Measurements from ENCODE around the gene KIF6. TPM values are rescaled to one million over a fixed set of nuclear protein-coding genes. Genes with fewer than 3 reads are reported as not detected.
"Not testable (repeated sequence)": the region's sequence is repeated elsewhere in the genome, so short reads cannot be mapped to it uniquely, and the experiment has no call there.

The KIF6 gene
- total RNA-seq, 6 experiments from 2014 or later: not detected

- TF ChIP-seq, protein P1, sequence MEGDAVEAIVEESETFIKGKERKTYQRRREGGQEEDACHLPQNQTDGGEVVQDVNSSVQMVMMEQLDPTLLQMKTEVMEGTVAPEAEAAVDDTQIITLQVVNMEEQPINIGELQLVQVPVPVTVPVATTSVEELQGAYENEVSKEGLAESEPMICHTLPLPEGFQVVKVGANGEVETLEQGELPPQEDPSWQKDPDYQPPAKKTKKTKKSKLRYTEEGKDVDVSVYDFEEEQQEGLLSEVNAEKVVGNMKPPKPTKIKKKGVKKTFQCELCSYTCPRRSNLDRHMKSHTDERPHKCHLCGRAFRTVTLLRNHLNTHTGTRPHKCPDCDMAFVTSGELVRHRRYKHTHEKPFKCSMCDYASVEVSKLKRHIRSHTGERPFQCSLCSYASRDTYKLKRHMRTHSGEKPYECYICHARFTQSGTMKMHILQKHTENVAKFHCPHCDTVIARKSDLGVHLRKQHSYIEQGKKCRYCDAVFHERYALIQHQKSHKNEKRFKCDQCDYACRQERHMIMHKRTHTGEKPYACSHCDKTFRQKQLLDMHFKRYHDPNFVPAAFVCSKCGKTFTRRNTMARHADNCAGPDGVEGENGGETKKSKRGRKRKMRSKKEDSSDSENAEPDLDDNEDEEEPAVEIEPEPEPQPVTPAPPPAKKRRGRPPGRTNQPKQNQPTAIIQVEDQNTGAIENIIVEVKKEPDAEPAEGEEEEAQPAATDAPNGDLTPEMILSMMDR (IDR thresholded peaks at IDR 0.05): no peak
- Mint-ChIP-seq H3K27me3 (ENCODE audit: insufficient read depth) (no peaks in the 10 kb centered on the region), H3K36me3 (ENCODE audit: low read depth) (no peaks in the 10 kb centered on the region), H3K9me3 (peaks cover 39% of the 10 kb centered on the region), H3K4me1 (ENCODE audit: low read depth) (no peaks in the 10 kb centered on the region), H3K27ac (no peak overlapping the region), H3K4me3 (no peak overlapping the region)
- no peak for DNase-seq
These were observed 236.8 kb downstream of the KIF6 start for GRCh38 chr6:39488255-39488879.

DNA sequence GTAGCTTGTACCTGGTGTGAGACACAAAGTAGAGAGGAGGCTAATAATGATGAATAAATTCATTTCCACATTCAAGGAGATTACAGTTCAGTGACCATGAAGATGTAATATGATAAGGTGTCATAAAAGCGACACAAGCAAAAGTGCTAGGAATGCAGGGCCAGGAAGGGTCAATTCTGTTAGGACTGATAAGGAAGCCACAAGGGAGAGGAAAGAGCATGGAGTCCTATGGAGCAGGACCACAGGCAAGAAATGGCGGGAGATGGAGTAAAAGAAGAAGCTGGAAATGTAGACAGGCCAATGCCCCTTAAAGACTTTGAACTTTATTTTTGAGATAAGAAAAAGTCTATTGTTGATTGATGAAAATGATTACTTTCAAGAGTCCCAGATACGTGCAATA is 240.9 kb downstream of the KIF6 start:
- H3K36me3 Mint-ChIP-seq (ENCODE audit: low read depth): no peaks in the 10 kb centered on the region; the same call in 1 of the 2 replicates
- no peaks in the 10 kb centered on the region for H3K4me1 Mint-ChIP-seq (ENCODE audit: low read depth)
- H3K27me3 Mint-ChIP-seq (ENCODE audit: insufficient read depth): no peaks in the 10 kb centered on the region
- TF ChIP-seq, protein P1 (IDR thresholded peaks at IDR 0.05): no peak
- DNase-seq: no peak
- H3K27ac Mint-ChIP-seq: no peak overlapping the region
- no peak overlapping the region for H3K4me3 Mint-ChIP-seq
- H3K9me3 Mint-ChIP-seq: peaks cover 50% of the 10 kb centered on the region

GRCh38 chr6:39479819-39480218 is 245.4 kb downstream of the KIF6 start:
- H3K27ac Mint-ChIP-seq; H3K4me1 Mint-ChIP-seq (ENCODE audit: low read depth); H3K36me3 Mint-ChIP-seq (ENCODE audit: low read depth); DNase-seq; H3K4me3 Mint-ChIP-seq; H3K27me3 Mint-ChIP-seq (ENCODE audit: insufficient read depth): not testable (repeated sequence)
- peaks cover 58% of the 10 kb centered on the region for H3K9me3 Mint-ChIP-seq

GRCh38 chr6:39476670-39477069 is 248.5 kb downstream of the KIF6 start:
- H3K9me3 Mint-ChIP-seq: peaks cover 60% of the 10 kb centered on the region
- H3K27ac Mint-ChIP-seq: no peak overlapping the region
- peaks cover 1% of the 10 kb centered on the region for H3K27me3 Mint-ChIP-seq (ENCODE audit: insufficient read depth)
- H3K4me3 Mint-ChIP-seq: no peak overlapping the region
- TF ChIP-seq, protein P1 (IDR thresholded peaks at IDR 0.05): no peak
- no peaks in the 10 kb centered on the region for H3K36me3 Mint-ChIP-seq (ENCODE audit: low read depth)
- DNase-seq: no peak
- H3K4me1 Mint-ChIP-seq (ENCODE audit: low read depth): no peaks in the 10 kb centered on the region

- Mint-ChIP-seq H3K36me3 (ENCODE audit: low read depth) (no peaks in the 10 kb centered on the region), H3K27ac (no peak overlapping the region), H3K4me3 (no peak overlapping the region), H3K9me3 (peaks cover 63% of the 10 kb centered on the region), H3K27me3 (ENCODE audit: insufficient read depth) (peaks cover 1% of the 10 kb centered on the region), H3K4me1 (ENCODE audit: low read depth) (no peaks in the 10 kb centered on the region)
- TF ChIP-seq, protein P1 (IDR thresholded peaks at IDR 0.05): no peak
- DNase-seq: no peak
These were observed 249.1 kb downstream of the KIF6 start for GRCh38 chr6:39476151-39476550.

DNA sequence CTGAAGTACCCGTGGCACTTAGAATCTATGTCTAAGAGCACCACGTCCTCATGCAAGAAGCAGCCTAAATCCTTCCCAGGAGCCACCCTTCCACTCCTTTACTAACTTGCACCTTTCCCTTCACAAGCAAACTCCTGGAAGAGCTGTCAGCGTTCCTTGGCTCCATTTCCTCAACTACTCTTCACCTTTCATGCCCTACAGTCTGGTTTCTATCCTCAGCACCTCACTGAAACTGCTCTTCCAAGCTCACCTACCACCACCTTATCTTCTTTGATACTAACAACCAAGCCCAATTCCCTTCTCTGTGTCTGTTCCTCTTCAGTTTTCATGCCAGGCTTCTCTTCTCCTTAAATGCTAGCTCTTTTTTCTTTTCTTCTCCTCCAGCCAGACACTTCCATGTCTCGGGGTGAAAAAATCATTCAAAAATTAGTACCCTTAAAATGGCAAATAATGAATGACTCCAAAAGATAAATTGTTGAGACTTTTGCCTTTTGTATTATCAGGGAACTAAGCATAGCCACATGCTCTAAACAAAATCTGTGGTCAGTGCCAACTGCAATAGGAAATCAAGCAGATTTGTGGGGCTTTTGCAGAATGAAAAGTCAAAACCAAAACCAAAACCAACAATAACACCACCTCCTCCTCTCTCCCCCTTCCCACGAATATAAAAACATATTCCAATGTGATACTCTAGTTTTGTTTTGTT is 253.1 kb downstream of the KIF6 start:
- TF ChIP-seq, protein P1 (IDR thresholded peaks at IDR 0.05): no peak
- no peak for DNase-seq
- no peak overlapping the region for H3K27ac Mint-ChIP-seq

More for the DNA sequence above, 253.1 kb downstream of the KIF6 start:
- H3K4me3 Mint-ChIP-seq: no peak overlapping the region
- no peaks in the 10 kb centered on the region for H3K4me1 Mint-ChIP-seq (ENCODE audit: low read depth)
- H3K36me3 Mint-ChIP-seq (ENCODE audit: low read depth): no peaks in the 10 kb centered on the region
- H3K27me3 Mint-ChIP-seq (ENCODE audit: insufficient read depth): peaks cover 3% of the 10 kb centered on the region
- H3K9me3 Mint-ChIP-seq: peaks cover 57% of the 10 kb centered on the region

Measured in HFFc6 (cell line).